NT2/D1 (cell line): ENCODE data around the gene EMILIN1.

Experiments
- SUZ12 ChIP-seq: IDR thresholded peaks from 2 replicates; pipeline ENCODE4 v1.6.1; 2011; ENCODE audit not compliant: insufficient read length, insufficient read depth; ENCODE audit errors: extremely low read depth
- YY1 ChIP-seq: IDR thresholded peaks from 2 replicates; pipeline ENCODE4 v1.6.1; 2011; ENCODE audit not compliant: insufficient read length, insufficient read depth
- ZNF274 ChIP-seq: IDR thresholded peaks from 2 replicates; pipeline ENCODE4 v1.6.1; 2011; ENCODE audit warnings: mild to moderate bottlenecking, low read depth, low read length

DNA sequence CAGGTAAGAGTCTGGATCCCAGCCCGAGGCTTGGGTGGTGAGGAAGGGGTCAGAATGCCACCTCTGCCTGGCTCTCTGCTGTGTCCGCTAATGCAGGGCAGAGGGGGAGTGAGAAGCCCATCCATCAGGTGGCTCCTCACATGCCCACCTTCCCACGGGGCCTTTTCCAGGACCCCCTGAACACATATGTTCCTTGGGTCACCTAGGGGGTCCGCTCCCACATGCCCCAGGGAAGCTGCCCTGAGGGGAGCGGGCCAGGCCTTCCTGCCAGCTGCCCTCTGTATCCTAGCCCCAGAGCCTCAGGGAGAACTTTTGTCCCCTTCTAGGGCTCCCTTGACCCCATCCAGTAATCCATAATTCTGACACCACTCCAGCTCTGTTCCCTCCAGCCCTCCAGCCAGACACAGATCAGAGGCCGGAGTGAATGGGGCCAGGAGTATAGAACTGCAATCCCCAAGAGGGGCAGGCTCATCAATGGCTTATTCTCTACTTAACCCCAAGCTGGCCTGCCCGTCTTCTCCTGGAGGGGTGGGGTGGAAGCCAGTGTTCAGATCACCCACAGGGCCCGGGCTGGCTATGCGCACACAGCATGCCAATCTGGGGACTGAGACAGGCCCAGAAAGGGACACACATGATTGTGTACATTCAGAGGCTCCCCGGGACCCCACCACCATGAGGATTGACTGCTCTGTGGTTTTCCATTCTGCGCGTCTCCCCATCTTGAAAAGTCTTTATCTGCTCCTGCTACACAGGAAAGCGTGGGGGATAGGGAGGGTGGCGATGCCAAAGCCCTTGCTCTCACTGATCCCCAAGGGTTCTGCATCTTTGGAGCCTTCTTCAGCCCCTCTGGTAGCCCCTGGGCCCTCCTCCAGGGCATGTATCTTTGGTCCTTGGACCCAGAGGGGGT is 1.1 kb downstream of the EMILIN1 start:
- TF ChIP-seq YY1: no peak
- no peak for TF ChIP-seq ZNF274
- no peak for TF ChIP-seq SUZ12
